NCI-H2196 treated with DMSO at 0.1 percent for 48 hours (cell line): ENCODE results near the gene TRIM59.

ENCODE experiments used
- DNase-seq: peaks from one replicate; lab custom pipeline; 2025; ENCODE audit not compliant: unreplicated experiment; lab: John Stamatoyannopoulos, UW

TRIM59 gene

GRCh38 chr3:160403796-160404470 is 45.7 kb downstream of the TRIM59 start:
- no peak for DNase-seq

- no peak for DNase-seq
These were observed 46.5 kb downstream of the TRIM59 start for GRCh38 chr3:160403028-160403545.

- no peak for DNase-seq
These were observed 47.2 kb downstream of the TRIM59 start for GRCh38 chr3:160402221-160403027.

GRCh38 chr3:160401291-160402095 is 48.1 kb downstream of the TRIM59 start:
- DNase-seq: no peak

GRCh38 chr3:160400702-160401150 is 48.9 kb downstream of the TRIM59 start:
- DNase-seq: no peak

GRCh38 chr3:160400030-160400701 is 49.4 kb downstream of the TRIM59 start:
- no peak for DNase-seq

GRCh38 chr3:160399125-160400029 is 50.2 kb downstream of the TRIM59 start, which contains the start of the genes IFT80 and SMC4:
TSS of gene IFT80 (minus strand) at chr3:160399225. CDS start at chr3:160384600, 14,625 bp downstream.
TSS of gene SMC4 (plus strand) at chr3:160399650. CDS start at chr3:160400827, 1,177 bp downstream.
- peak; percentile 100 for DNase-seq

- no peak for DNase-seq
These were observed 50.8 kb downstream of the TRIM59 start for GRCh38 chr3:160398820-160399124.

- DNase-seq: peak; percentile 74
These were observed 54.3 kb downstream of the TRIM59 start for GRCh38 chr3:160395297-160395696.

- DNase-seq: no peak
These were observed 55.6 kb downstream of the TRIM59 start for GRCh38 chr3:160394009-160394392.

- DNase-seq: no peak
These were observed 56.1 kb downstream of the TRIM59 start for GRCh38 chr3:160393346-160394008.

- DNase-seq: no peak
These were observed 56.8 kb downstream of the TRIM59 start for GRCh38 chr3:160392798-160393197.

- DNase-seq: no peak
These were observed 58.9 kb downstream of the TRIM59 start for GRCh38 chr3:160390565-160391138.
